Activated CD8-positive, alpha-beta T cell treated with anti-CD3 and anti-CD28 coated beads for 36 hours (primary cell): ENCODE results near the gene VAV1. TPM values are rescaled to one million over a fixed set of nuclear protein-coding genes. Genes with fewer than 3 reads are reported as not detected.
"Not testable (repeated sequence)": the region's sequence is repeated elsewhere in the genome, so short reads cannot be mapped to it uniquely, and the experiment has no call there.

ENCODE experiments used
- ATAC-seq: fragments of 200-7000 bp; cut with Tn5 transposase; one replicate; pipeline ENCODE4 v1.10.0; 2021; ENCODE audit warnings: mild to moderate bottlenecking, moderate library complexity
- CTCF ChIA-PET: fragments of 350-600 bp; sonication (Branson Sonifier 250); formaldehyde crosslinking; loops from one replicate; lab custom pipeline; 2021; ENCODE audit warnings: antibody characterized with exemption; lab: Charles Lee
- POLR2A ChIA-PET: fragments of 350-600 bp; sonication (Branson Sonifier 250); formaldehyde crosslinking; loops from one replicate; lab custom pipeline; 2021; ENCODE audit warnings: antibody characterized with exemption; lab: Charles Lee
- DNase-seq: peaks from one replicate; pipeline ENCODE4 v3.0.0-alpha.2; 2020
- H3K27ac Mint-ChIP-seq: one replicate; pipeline ENCODE4 v1.8.0; 2021; ENCODE audit warnings: mild to moderate bottlenecking, mixed read lengths
- H3K27me3 Mint-ChIP-seq: one replicate; pipeline ENCODE4 v1.8.0; 2021; ENCODE audit warnings: mixed read lengths
- H3K36me3 Mint-ChIP-seq: one replicate; pipeline ENCODE4 v1.8.0; 2021; ENCODE audit warnings: low read depth, mixed read lengths
- H3K4me1 Mint-ChIP-seq: one replicate; pipeline ENCODE4 v1.8.0; 2021; ENCODE audit warnings: low read depth, mixed read lengths
- H3K4me3 Mint-ChIP-seq: one replicate; pipeline ENCODE4 v1.8.0; 2021; ENCODE audit warnings: mild to moderate bottlenecking, moderate library complexity, mixed read lengths
- H3K9me3 Mint-ChIP-seq: one replicate; pipeline ENCODE4 v1.8.0; 2021; ENCODE audit warnings: mixed read lengths
- intact Hi-C: fragments of 100-400 bp; cut with micrococcal nuclease; formaldehyde crosslinking; loops from one replicate; pipeline ENCODE4 v1.10.0; 2022
- total RNA-seq, 2 experiments: library from RNA; stranded (reverse); gene quantifications; one replicate each; pipeline ENCODE4 v1.2.3, GENCODE V29; 2021
- TF ChIP-seq, protein P1 (sequence below): fragments of 200-600 bp; IDR thresholded peaks from one replicate; pipeline ENCODE4 v1.8.0; 2022; ENCODE audit warnings: antibody characterized with exemption, mild to moderate bottlenecking

The VAV1 gene
- total RNA-seq, 2 experiments from 2014 or later: 61.7 to 65.4 TPM

DNA sequence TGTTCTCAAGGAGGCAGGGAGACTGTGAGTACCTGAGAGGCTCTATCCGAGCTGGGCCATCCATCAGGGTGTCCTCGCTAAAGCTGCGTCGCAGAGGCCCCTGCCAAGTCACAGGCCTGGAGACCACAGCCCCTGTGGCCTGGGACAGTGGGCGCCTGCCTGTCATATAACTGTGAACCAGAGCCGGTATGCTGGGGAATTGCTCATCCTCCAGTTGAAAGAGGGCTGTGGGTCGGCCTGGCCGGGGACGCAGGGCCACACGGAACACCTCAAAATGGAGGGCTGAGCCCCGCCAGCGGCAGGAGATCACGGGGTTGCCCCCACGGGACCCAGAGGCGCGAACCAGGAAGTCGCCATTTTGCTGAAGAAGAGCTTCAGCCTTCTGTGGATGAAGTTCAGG lies 11.9 kb upstream of the VAV1 start:
- CTCF ChIA-PET: interaction anchor here (0.8 to 1.1 kb wide), 2 partner anchors 11 to 12 kb away, joined by 3 read pairs; partner anchors contain the start of gene VAV1
- Mint-ChIP-seq H3K36me3 (peaks cover 21% of the 10 kb centered on the region), H3K27me3 (no peaks in the 10 kb centered on the region)

DNA sequence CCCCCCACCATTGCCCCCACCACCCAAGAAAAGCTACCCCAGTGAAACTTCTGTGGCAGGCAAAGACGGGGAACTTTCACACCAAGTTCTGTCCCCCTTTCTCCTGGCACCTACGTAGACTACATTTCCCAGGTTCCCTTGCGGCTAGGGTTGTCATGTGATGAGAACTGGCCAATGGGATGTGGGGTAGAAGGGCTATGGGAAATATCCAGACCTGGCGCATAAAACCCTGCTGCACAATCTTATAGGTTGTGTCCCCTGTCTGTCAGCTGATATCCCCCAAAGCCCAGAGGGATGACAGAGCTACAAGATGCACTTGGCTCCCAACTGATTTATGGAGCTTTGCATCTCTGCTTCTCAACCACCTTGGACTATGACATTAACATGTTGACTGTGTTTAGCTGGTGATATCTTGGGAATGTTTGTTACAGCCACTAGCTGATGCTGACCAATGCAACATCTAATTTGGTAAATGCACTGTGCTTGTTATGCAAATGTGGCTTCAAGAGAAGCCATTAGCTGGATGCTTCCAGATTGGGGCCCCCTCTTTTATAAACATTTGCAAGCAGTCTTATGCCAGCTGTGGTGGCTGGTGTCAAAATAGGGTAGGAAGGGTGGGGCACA lies 11.3 kb upstream of the VAV1 start:
- TF ChIP-seq, protein P1, sequence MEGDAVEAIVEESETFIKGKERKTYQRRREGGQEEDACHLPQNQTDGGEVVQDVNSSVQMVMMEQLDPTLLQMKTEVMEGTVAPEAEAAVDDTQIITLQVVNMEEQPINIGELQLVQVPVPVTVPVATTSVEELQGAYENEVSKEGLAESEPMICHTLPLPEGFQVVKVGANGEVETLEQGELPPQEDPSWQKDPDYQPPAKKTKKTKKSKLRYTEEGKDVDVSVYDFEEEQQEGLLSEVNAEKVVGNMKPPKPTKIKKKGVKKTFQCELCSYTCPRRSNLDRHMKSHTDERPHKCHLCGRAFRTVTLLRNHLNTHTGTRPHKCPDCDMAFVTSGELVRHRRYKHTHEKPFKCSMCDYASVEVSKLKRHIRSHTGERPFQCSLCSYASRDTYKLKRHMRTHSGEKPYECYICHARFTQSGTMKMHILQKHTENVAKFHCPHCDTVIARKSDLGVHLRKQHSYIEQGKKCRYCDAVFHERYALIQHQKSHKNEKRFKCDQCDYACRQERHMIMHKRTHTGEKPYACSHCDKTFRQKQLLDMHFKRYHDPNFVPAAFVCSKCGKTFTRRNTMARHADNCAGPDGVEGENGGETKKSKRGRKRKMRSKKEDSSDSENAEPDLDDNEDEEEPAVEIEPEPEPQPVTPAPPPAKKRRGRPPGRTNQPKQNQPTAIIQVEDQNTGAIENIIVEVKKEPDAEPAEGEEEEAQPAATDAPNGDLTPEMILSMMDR: no peak
- H3K4me1 Mint-ChIP-seq: peaks cover 16% of the 10 kb centered on the region
- intact Hi-C loops: loop anchor here (10.0 kb wide), 1 partner anchor 104 kb away; no protein-coding TSS in a partner anchor
- ATAC-seq: peak; percentile 75
- H3K4me3 Mint-ChIP-seq: no peak overlapping the region
- ChIA-PET CTCF (interaction anchor here (0.6 to 1.0 kb wide), 3 partner anchors 12 to 244 kb away, joined by 3 read pairs; partner anchors contain the start of gene VAV1), POLR2A (interaction anchor here (0.6 to 1.7 kb wide), 4 partner anchors 11 to 103 kb away, joined by 3 to 5 read pairs (median 4); partner anchors contain the start of gene VAV1)
- peak; percentile 61 for DNase-seq
- no peaks in the 10 kb centered on the region for H3K9me3 Mint-ChIP-seq
- H3K27ac Mint-ChIP-seq: no peak overlapping the region
- no peaks in the 10 kb centered on the region for H3K27me3 Mint-ChIP-seq
- peaks cover 21% of the 10 kb centered on the region for H3K36me3 Mint-ChIP-seq

More for the DNA sequence above, 11.9 kb upstream of the VAV1 start:
- ATAC-seq (no peak), DNase-seq (no peak)
- no peak overlapping the region for H3K27ac Mint-ChIP-seq
- H3K4me1 Mint-ChIP-seq: peaks cover 10% of the 10 kb centered on the region
- TF ChIP-seq, protein P1: no peak
- H3K9me3 Mint-ChIP-seq: no peaks in the 10 kb centered on the region
- intact Hi-C loops: loop anchor here (10.0 kb wide), 1 partner anchor 104 kb away; no protein-coding TSS in a partner anchor
- POLR2A ChIA-PET: interaction anchor here (0.6 to 1.7 kb wide), 4 partner anchors 11 to 103 kb away, joined by 3 to 5 read pairs (median 4); partner anchors contain the start of gene VAV1
- H3K4me3 Mint-ChIP-seq: no peak overlapping the region

DNA sequence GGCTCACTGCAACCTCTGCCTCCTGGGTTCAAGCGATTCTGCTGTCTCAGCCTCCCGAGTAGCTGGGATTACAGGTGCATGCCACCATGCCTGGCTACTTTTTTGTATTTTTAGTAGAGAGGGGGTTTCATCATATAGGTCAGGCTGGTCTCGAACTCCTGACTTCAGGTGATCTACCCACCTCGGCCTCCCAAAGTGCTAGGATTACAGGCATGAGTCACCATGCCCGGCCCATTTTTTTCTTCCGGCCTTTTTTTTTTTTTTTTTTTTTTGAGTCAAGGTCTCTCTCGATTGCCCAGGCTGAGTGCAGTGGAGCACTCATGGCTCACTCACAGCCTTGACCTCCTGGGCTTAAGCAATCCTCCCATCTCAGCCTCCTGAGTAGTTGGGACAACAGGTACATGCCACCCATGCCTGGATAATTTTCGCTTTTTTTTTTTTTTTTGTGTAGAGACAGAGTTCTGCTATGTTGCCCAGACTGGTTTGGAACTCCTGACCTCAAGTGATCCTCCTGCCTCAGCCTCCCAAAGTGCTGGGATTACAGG lies 10.2 kb upstream of the VAV1 start:
- CTCF ChIA-PET: interaction anchor here (1.0 kb wide), 1 partner anchor 101 kb away, joined by 3 read pairs; no protein-coding TSS in a partner anchor
- not testable (repeated sequence) for ATAC-seq

DNA sequence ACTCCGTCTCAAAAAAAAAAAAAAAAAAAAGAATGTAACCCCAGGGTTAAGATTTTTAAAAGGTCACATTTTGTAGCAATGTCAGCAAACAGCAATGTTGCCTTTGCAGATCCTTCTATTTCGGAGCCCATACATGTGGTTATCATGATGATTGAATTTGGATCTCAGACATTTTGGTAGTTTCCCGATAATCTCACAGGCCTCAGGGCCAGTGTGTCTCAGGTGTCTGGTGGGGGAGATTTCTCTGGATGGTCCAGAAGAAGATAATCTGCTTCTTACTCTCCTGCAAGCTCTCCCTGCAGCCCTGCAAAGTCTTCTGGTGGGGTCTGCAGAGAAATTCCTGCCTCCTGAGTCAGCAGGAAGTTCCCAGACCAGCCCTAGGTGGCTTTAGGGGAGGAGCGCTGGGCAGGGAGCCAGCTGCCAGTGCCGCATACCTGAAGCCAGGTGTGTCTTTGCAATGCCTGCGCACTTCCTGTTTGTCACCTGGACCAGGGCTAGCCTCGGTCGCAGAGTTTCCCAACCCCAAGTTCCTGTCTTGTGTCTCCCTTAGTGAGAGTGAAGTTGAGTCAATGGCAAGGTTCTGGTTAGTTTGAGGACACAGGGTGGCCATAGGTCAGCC lies 6.7 kb upstream of the VAV1 start:
- Mint-ChIP-seq H3K4me1 (peaks cover 28% of the 10 kb centered on the region), H3K36me3 (peaks cover 6% of the 10 kb centered on the region), H3K4me3 (peak overlapping the region; percentile 93), H3K9me3 (no peaks in the 10 kb centered on the region), H3K27me3 (no peaks in the 10 kb centered on the region), H3K27ac (peak overlapping the region; percentile 94)
- ChIA-PET POLR2A (no interaction called here), CTCF (no interaction called here)
- DNase-seq: no peak
- ATAC-seq: no peak
- TF ChIP-seq, protein P1: no peak
- intact Hi-C loops: loop anchor here (2.0 to 10.0 kb wide), 3 partner anchors 29 to 99 kb away; partner anchors contain the start of gene GPR108

More for the DNA sequence above, 10.2 kb upstream of the VAV1 start:
- H3K9me3 Mint-ChIP-seq, H3K4me3 Mint-ChIP-seq, DNase-seq, H3K27me3 Mint-ChIP-seq: not testable (repeated sequence)
- H3K4me1 Mint-ChIP-seq: peaks cover 22% of the 10 kb centered on the region
- H3K27ac Mint-ChIP-seq: peak overlapping the region; percentile 11
- peaks cover 21% of the 10 kb centered on the region for H3K36me3 Mint-ChIP-seq
- POLR2A ChIA-PET: interaction anchor here (1.1 to 1.7 kb wide), 2 partner anchors 10 to 101 kb away, joined by 3 to 5 read pairs; no protein-coding TSS in a partner anchor
- intact Hi-C loops: loop anchor here (10.0 kb wide), 1 partner anchor 102 kb away; no protein-coding TSS in a partner anchor
